SK-N-SH treated with all-trans-retinoic acid at 6 μM for 48 hours (cell line): ENCODE data around the gene MERTK.

Experiments
- PATZ1 ChIP-seq: fragments of 250-450 bp; sonication (Bioruptor Pico); IDR thresholded peaks from 2 replicates; pipeline ENCODE4 v1.8.0; 2020; ENCODE audit warnings: mild to moderate bottlenecking, moderate library complexity, borderline replicate concordance
- TF ChIP-seq, protein P1 (sequence below): fragments of 250-450 bp; sonication (Bioruptor Pico); IDR thresholded peaks from 2 replicates; pipeline ENCODE4 v1.5.0; 2020; ENCODE audit warnings: mild to moderate bottlenecking, moderate library complexity

DNA sequence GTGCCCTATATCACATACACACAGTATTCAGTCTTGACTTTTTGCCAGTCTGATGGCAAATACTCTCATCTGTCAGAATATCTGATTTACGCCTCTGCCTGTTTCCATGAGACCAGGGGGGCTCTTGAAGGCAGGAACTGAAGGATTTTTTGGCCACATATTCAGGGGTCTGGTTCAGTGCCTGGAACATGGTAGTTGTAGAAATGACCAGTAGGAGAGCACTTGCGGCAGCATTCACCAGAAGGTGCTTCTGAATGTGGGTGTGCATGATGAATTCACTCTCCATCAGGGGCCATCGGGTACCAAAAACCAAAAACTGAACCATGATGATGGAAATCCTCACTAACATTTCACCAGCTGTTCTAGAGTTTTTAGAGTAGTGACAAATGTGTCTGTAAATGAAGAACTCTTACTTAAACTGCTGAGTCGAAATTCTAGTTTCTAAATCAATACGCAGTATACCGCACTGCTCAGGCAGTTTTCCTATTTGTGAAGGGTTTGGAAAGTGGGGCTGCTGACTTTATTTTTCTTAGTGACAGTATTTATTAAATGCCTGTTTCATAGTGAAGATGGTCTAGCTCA, 54.6 kb downstream of the MERTK start:
- TF ChIP-seq, protein P1, sequence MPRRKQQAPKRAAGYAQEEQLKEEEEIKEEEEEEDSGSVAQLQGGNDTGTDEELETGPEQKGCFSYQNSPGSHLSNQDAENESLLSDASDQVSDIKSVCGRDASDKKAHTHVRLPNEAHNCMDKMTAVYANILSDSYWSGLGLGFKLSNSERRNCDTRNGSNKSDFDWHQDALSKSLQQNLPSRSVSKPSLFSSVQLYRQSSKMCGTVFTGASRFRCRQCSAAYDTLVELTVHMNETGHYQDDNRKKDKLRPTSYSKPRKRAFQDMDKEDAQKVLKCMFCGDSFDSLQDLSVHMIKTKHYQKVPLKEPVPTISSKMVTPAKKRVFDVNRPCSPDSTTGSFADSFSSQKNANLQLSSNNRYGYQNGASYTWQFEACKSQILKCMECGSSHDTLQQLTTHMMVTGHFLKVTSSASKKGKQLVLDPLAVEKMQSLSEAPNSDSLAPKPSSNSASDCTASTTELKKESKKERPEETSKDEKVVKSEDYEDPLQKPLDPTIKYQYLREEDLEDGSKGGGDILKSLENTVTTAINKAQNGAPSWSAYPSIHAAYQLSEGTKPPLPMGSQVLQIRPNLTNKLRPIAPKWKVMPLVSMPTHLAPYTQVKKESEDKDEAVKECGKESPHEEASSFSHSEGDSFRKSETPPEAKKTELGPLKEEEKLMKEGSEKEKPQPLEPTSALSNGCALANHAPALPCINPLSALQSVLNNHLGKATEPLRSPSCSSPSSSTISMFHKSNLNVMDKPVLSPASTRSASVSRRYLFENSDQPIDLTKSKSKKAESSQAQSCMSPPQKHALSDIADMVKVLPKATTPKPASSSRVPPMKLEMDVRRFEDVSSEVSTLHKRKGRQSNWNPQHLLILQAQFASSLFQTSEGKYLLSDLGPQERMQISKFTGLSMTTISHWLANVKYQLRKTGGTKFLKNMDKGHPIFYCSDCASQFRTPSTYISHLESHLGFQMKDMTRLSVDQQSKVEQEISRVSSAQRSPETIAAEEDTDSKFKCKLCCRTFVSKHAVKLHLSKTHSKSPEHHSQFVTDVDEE, result no peak
- no peak for TF ChIP-seq PATZ1 (CRISPR knock-in tag)
